ENCODE results near the gene TNIK. TPM values are rescaled to one million over a fixed set of nuclear protein-coding genes. Genes with fewer than 3 reads are reported as not detected.
A peak's percentile ranks its signal among the peaks of the same experiment; 100 is the strongest.

Gene TNIK
- total and polyA plus RNA-seq, 8 donors, result 2.1 to 40.2 (median 10.1) TPM

GRCh38 chr3:171412473-171412872 lies 47.7 kb downstream of the TNIK start:
- peaks cover 0 to 5% (median 0%) of the 10 kb centered on the region in 4 donors for H3K4me1 ChIP-seq
- TF ChIP-seq EP300 (IDR thresholded peaks at IDR 0.05), result no peak
- TF ChIP-seq POLR2A (IDR thresholded peaks at IDR 0.05), result no peak
- TF ChIP-seq CTCF (IDR thresholded peaks at IDR 0.05), result no peak
- no peak for TF ChIP-seq POLR2AphosphoS5 (IDR thresholded peaks at IDR 0.05)
- no peaks in the 10 kb centered on the region for H3K36me3 ChIP-seq
- DNase-seq, result no peak
- WGBS, 5 donors, result 38 to 85% (median 55%) methylated on average over 1 of the region's 1 CpG
- no peak overlapping the region for H3K27ac ChIP-seq
- intact Hi-C loops (cut with DNase I; ENCODE audit: low total_unique reads), result no loop called here
- H3K9me3 ChIP-seq, result no peaks in the 10 kb centered on the region
- no peaks in the 10 kb centered on the region for H3K27me3 ChIP-seq
- H3K4me3 ChIP-seq, result no peak overlapping the region

DNA sequence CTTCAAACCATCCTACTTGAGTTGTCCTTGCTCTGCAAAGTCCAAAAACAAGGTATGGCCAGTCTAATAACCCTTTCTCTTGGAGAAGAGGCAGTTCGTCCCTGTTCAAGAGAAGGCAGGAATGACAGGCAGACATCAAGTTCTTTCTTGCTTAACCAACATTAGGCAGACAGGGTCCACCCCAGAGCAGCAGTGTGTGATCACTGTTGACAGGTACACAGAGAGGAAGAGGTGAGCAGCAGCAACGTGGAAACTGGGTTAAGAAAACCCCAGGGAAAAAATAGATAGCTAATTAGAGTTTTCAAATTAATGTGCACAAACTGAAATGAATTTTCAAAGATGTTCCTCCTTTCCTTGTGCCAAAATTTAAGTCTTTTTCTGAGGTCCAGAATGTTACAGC lies 48.2 kb downstream of the TNIK start:
- no peak overlapping the region for H3K4me3 ChIP-seq
- H3K9me3 ChIP-seq, result no peaks in the 10 kb centered on the region
- TF ChIP-seq POLR2AphosphoS5 (IDR thresholded peaks at IDR 0.05) (no peak), EP300 (IDR thresholded peaks at IDR 0.05) (no peak)
- H3K27me3 ChIP-seq, result no peaks in the 10 kb centered on the region
- intact Hi-C loops (cut with DNase I; ENCODE audit: low total_unique reads), result no loop called here
- no peak overlapping the region for H3K27ac ChIP-seq
- H3K36me3 ChIP-seq, result no peaks in the 10 kb centered on the region
- H3K4me1 ChIP-seq, result peaks cover 0 to 5% (median 0%) of the 10 kb centered on the region in 4 donors
- WGBS, 5 donors, result 52 to 77% (median 60%) methylated on average over 2 of the region's 2 CpGs
- DNase-seq, result no peak

GRCh38 chr3:171410186-171410585 lies 50.0 kb downstream of the TNIK start:
- Histone ChIP-seq H3K9me3 (no peaks in the 10 kb centered on the region), H3K4me3 (no peak overlapping the region), H3K36me3 (no peaks in the 10 kb centered on the region), H3K27me3 (no peaks in the 10 kb centered on the region), H3K27ac (no peak overlapping the region), H3K4me1 (peaks cover 0 to 5% (median 0%) of the 10 kb centered on the region in 4 donors)
- intact Hi-C loops (cut with DNase I; ENCODE audit: low total_unique reads), result no loop called here
- no peak for DNase-seq
- 96 to 100% (median 98%) methylated on average over 6 of the region's 6 CpGs for WGBS, 5 donors
- TF ChIP-seq EP300 (IDR thresholded peaks at IDR 0.05) (no peak), POLR2A (IDR thresholded peaks at IDR 0.05) (no peak), POLR2AphosphoS5 (IDR thresholded peaks at IDR 0.05) (no peak), CTCF (IDR thresholded peaks at IDR 0.05) (no peak)

GRCh38 chr3:171407759-171408158 lies 52.4 kb downstream of the TNIK start:
- intact Hi-C loops (cut with DNase I; ENCODE audit: low total_unique reads), result no loop called here
- 74 to 88% (median 84%) methylated on average over 3 of the region's 3 CpGs for WGBS, 5 donors
- Histone ChIP-seq H3K9me3 (no peaks in the 10 kb centered on the region), H3K27ac (no peak overlapping the region), H3K27me3 (no peaks in the 10 kb centered on the region), H3K4me3 (no peak overlapping the region), H3K36me3 (no peaks in the 10 kb centered on the region), H3K4me1 (peaks cover 0 to 20% (median 9%) of the 10 kb centered on the region in 4 donors)
- TF ChIP-seq CTCF (IDR thresholded peaks at IDR 0.05) (no peak), POLR2A (IDR thresholded peaks at IDR 0.05) (no peak), EP300 (IDR thresholded peaks at IDR 0.05) (no peak), POLR2AphosphoS5 (IDR thresholded peaks at IDR 0.05) (no peak)
- no peak for DNase-seq

- peak in 1 of 2 donors; percentile 47 for DNase-seq
- Histone ChIP-seq H3K27me3 (no peaks in the 10 kb centered on the region), H3K4me1 (peaks cover 0 to 15% (median 9%) of the 10 kb centered on the region in 4 donors), H3K9me3 (no peaks in the 10 kb centered on the region), H3K36me3 (no peaks in the 10 kb centered on the region), H3K4me3 (no peak overlapping the region), H3K27ac (no peak overlapping the region)
- no peak for TF ChIP-seq CTCF (IDR thresholded peaks at IDR 0.05)
- no peak for TF ChIP-seq POLR2AphosphoS5 (IDR thresholded peaks at IDR 0.05)
- no peak for TF ChIP-seq EP300 (IDR thresholded peaks at IDR 0.05)
- no peak for TF ChIP-seq POLR2A (IDR thresholded peaks at IDR 0.05)
- intact Hi-C loops (cut with DNase I; ENCODE audit: low total_unique reads), result no loop called here
- 18 to 41% (median 23%) methylated on average over 3 of the region's 3 CpGs for WGBS, 5 donors
Observed at GRCh38 chr3:171404376-171404967, 55.7 kb downstream of the TNIK start.

Measured in stomach (tissue), 9 donors.